ENCODE data around the gene MRAP2.
"Not testable (repeated sequence)": the region's sequence is repeated elsewhere in the genome, so short reads cannot be mapped to it uniquely, and the experiment has no call there.

The MRAP2 gene

GRCh38 chr6:84081222-84081621, 47.6 kb downstream of the MRAP2 start:
- no peak for ATAC-seq

GRCh38 chr6:84082689-84083265, 49.2 kb downstream of the MRAP2 start:
- no peak for ATAC-seq

- ATAC-seq, result not testable (repeated sequence)
These were observed 51.1 kb downstream of the MRAP2 start for GRCh38 chr6:84084705-84085104.

- ATAC-seq, result no peak
These were observed 52.5 kb downstream of the MRAP2 start for GRCh38 chr6:84086056-84086455.

GRCh38 chr6:84086545-84087429, 53.2 kb downstream of the MRAP2 start:
- ATAC-seq, result no peak

GRCh38 chr6:84089081-84089480, 55.5 kb downstream of the MRAP2 start:
- ATAC-seq, result no peak

- no peak for ATAC-seq
These were observed 56.0 kb downstream of the MRAP2 start for GRCh38 chr6:84089552-84089951.

GRCh38 chr6:84093441-84094435, 60.2 kb downstream of the MRAP2 start:
- ATAC-seq, result no peak

DNA sequence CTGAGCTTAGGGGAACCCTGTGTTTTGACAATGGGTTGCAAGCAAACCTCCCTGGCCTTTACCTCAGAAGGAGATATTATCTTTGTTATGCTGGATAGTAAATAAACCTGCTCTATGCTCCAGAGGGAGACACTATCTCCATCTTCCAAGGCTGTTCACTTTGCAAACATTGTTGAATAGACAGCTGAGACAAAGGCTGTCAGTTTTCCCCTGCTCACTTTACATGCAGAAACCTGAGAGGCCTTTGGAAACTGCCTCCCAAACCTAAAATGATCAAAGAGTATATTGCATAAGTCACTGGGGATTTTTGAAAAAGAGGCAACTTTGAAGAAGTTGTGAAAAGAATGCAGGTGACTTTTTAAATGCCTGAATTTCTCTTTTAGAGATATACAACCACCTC, 61.6 kb downstream of the MRAP2 start:
- no peak for ATAC-seq

DNA sequence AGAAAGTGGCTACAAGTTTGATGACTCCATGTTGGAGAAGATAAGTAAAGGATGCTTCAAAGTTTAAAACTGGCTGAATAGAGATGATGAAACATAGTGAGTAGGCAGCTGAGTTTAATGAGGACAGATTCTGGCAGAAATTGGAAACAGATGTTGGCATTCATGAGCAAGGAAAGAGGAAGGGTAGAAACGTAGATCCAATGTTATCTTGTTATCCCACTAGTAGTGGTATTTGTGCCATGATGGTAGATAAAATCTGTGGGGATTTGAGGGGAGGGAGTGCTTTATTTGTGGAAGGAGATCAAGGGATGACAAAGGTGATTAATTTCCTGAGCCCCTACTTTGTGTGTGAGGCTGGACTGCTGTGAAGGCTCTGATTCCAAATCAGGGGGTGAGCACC, 69.5 kb downstream of the MRAP2 start:
- no peak for ATAC-seq

DNA sequence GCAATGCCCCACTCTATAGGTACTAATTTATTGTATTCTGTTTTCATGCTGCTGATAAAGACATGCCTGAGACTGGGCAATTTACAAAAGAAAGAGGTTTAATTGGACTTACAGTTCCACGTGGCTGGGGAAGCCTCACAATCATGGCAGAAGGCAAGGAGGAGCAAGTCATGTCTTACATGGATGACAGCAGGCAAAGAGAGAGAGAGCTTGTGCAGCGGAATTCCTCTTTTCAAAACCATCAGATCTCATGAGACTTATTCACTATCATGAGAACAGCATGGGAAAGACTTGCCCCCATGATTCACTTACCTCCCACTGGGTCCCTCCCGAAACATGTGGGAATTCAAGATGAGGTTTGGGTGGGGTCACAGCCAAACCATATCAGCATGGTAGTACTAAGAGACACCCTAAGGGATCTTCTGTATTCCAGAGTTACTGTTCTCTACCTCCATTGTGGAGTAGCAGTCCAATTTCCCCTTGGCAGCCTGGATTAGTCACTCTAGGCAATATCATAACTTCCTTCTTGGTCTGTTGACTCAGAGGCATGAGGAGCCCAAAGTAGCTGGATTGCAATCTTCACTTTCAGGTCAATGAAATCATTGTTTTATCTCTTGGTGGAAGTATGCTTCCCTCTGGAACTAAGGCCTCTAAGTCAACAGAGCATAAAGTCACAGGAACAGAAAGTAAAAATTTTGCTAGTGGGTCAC, 71.8 kb downstream of the MRAP2 start:
- ATAC-seq, result not testable (repeated sequence)

DNA sequence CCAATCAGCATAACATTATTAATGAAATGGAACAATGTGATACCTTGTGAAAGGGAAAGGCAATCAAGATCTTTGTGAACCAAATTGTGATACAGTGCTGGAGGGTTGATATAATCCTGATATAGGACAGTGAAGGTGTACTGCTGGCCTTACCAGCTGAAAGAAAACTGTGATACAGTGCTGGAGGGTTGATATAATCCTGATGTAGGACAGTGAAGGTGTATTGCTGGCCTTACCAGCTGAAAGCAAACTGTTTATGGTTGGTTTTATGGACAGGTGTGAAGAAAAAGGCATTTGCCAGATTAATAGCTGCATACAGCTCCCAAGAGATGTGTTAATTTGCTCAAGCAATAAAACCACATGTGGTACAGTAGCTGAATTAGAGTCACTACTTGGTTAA, 73.9 kb downstream of the MRAP2 start:
- ATAC-seq, result no peak

- ATAC-seq, result not testable (repeated sequence)
These were observed 77.8 kb downstream of the MRAP2 start for GRCh38 chr6:84111351-84111750.

GRCh38 chr6:84114933-84115594, 81.5 kb downstream of the MRAP2 start:
- ATAC-seq, result not testable (repeated sequence)

- no peak for ATAC-seq
These were observed 84.6 kb downstream of the MRAP2 start for GRCh38 chr6:84118191-84118590.

GRCh38 chr6:84119277-84119676, 85.7 kb downstream of the MRAP2 start:
- ATAC-seq, result no peak

DNA sequence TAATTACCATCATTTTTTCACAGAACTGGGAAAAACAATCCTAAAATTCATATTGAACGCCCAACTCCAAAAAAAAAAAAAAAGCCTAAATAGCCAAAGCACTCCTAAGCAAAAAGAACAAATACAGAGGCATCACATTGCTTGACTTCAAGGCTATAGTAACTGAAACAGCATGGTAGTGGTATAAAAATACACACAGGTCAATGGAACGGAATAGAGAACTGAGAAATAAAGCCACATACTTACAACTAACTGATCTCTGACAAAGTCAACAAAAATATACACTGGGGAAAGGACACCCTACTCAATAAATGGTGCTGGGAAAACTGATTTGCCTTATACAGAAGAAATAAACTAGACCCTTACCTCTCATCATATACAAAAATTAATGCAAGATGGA, 89.6 kb downstream of the MRAP2 start:
- no peak for ATAC-seq

- ATAC-seq, result not testable (repeated sequence)
These were observed 96.0 kb downstream of the MRAP2 start for GRCh38 chr6:84129588-84129987.

GRCh38 chr6:84133385-84133784, 99.8 kb downstream of the MRAP2 start:
- not testable (repeated sequence) for ATAC-seq

DNA sequence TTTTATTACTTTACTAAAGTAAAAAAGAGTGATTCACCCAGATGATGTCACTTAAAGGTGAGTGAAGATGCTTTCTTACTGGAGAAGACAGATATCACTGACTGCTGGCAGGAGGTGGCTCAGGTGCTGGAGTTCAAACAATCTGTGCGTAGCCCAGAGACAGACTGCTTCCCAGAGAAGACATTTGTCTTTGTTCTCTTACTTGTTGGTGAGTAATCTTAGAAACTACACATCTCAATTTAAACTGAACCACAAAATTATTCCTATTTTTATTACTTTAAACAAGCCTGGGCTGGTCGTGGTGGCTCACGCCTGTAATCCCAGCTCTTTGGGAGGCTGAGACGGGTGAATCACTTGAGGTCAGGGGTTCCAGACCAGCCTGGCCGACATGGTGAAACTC, 101.7 kb downstream of the MRAP2 start:
- no peak for ATAC-seq

DNA sequence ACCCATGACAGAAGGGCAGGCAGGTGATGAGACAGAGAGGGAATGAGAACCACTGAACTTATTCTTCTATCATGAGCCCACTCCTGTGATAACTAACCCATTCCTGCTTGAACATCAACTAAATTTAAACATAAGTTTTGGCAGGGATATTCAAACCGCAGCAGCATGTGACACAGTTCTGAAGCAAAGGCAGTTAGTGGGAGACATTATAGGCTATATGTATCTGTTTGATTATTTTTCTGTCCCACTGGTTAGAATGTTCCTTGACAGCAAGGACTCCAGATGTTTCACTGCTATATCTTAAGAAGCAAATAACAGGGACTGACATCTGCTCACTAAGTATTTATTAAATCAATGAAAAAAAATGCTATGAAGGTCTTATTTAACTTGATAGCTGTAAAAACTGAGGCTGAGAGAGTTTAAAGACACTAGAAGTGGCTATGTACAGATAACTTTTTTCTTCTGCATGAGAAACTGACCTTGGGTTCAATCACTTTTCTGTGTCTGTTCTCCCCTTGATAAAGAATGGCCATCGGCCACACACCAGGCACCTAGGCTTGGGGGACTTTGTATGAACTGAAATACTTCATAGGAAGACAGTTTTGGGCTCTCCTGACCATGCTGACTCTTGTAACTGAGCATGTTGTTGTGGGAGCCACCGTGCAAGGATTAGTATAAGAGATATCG, 102.9 kb downstream of the MRAP2 start:
- no peak for ATAC-seq
